Activated CD8-positive, alpha-beta T cell treated with anti-CD3 and anti-CD28 coated beads for 36 hours (primary cell): Measurements from ENCODE around the gene ZKSCAN8. TPM values are rescaled to one million over a fixed set of nuclear protein-coding genes. Genes with fewer than 3 reads are reported as not detected.

Experiments
- ATAC-seq: fragments of 200-7000 bp; cut with Tn5 transposase; one replicate; pipeline ENCODE4 v1.10.0; 2021; ENCODE audit warnings: mild to moderate bottlenecking, moderate library complexity
- CTCF ChIA-PET: fragments of 350-600 bp; sonication (Branson Sonifier 250); formaldehyde crosslinking; loops from one replicate; lab custom pipeline; 2021; ENCODE audit warnings: antibody characterized with exemption; lab: Charles Lee
- POLR2A ChIA-PET: fragments of 350-600 bp; sonication (Branson Sonifier 250); formaldehyde crosslinking; loops from one replicate; lab custom pipeline; 2021; ENCODE audit warnings: antibody characterized with exemption; lab: Charles Lee
- DNase-seq: peaks from one replicate; pipeline ENCODE4 v3.0.0-alpha.2; 2020
- H3K27ac Mint-ChIP-seq: one replicate; pipeline ENCODE4 v1.8.0; 2021; ENCODE audit warnings: mild to moderate bottlenecking, mixed read lengths
- H3K27me3 Mint-ChIP-seq: one replicate; pipeline ENCODE4 v1.8.0; 2021; ENCODE audit warnings: mixed read lengths
- H3K36me3 Mint-ChIP-seq: one replicate; pipeline ENCODE4 v1.8.0; 2021; ENCODE audit warnings: low read depth, mixed read lengths
- H3K4me1 Mint-ChIP-seq: one replicate; pipeline ENCODE4 v1.8.0; 2021; ENCODE audit warnings: low read depth, mixed read lengths
- H3K4me3 Mint-ChIP-seq: one replicate; pipeline ENCODE4 v1.8.0; 2021; ENCODE audit warnings: mild to moderate bottlenecking, moderate library complexity, mixed read lengths
- H3K9me3 Mint-ChIP-seq: one replicate; pipeline ENCODE4 v1.8.0; 2021; ENCODE audit warnings: mixed read lengths
- CTCF ChIP-seq: fragments of 200-600 bp; IDR thresholded peaks from one replicate; pipeline ENCODE4 v1.8.0; 2022; ENCODE audit warnings: antibody characterized with exemption, mild to moderate bottlenecking
- intact Hi-C: fragments of 100-400 bp; cut with micrococcal nuclease; formaldehyde crosslinking; loops from one replicate; pipeline ENCODE4 v1.10.0; 2022
- total RNA-seq, 2 experiments: library from RNA; stranded (reverse); gene quantifications; one replicate each; pipeline ENCODE4 v1.2.3, GENCODE V29; 2021

The ZKSCAN8 gene
- total RNA-seq, 2 experiments from 2014 or later, result 18.9 to 20.3 TPM

- ATAC-seq (no peak), DNase-seq (peak; percentile 42)
- Mint-ChIP-seq H3K27me3 (no peaks in the 10 kb centered on the region), H3K36me3 (peaks cover 42% of the 10 kb centered on the region), H3K4me1 (peaks cover 55% of the 10 kb centered on the region), H3K4me3 (peak overlapping the region; percentile 7), H3K27ac (peak overlapping the region; percentile 73), H3K9me3 (no peaks in the 10 kb centered on the region)
- intact Hi-C loops, result loop anchor here (2.0 to 10.0 kb wide), 2 partner anchors 121 to 223 kb away; partner anchors contain the start of genes NKAPL and ZKSCAN4
- ChIA-PET POLR2A (no interaction called here), CTCF (no interaction called here)
- TF ChIP-seq CTCF, result no peak
These were observed 7.7 kb upstream of the ZKSCAN8 start for GRCh38 chr6:28134015-28134414.

GRCh38 chr6:28134716-28135115, 7.0 kb upstream of the ZKSCAN8 start:
- peak overlapping the region; percentile 34 for H3K4me3 Mint-ChIP-seq
- no peaks in the 10 kb centered on the region for H3K27me3 Mint-ChIP-seq
- ATAC-seq, result no peak
- peaks cover 35% of the 10 kb centered on the region for H3K36me3 Mint-ChIP-seq
- no peak for TF ChIP-seq CTCF
- H3K4me1 Mint-ChIP-seq, result peaks cover 56% of the 10 kb centered on the region
- H3K9me3 Mint-ChIP-seq, result no peaks in the 10 kb centered on the region
- CTCF ChIA-PET, result no interaction called here
- peak overlapping the region; percentile 73 for H3K27ac Mint-ChIP-seq
- DNase-seq, result no peak
- POLR2A ChIA-PET, result no interaction called here
- intact Hi-C loops, result loop anchor here (2.0 to 10.0 kb wide), 2 partner anchors 120 to 222 kb away; partner anchors contain the start of genes NKAPL and ZKSCAN4

GRCh38 chr6:28135393-28135792, 6.3 kb upstream of the ZKSCAN8 start:
- ATAC-seq, result no peak
- H3K4me3 Mint-ChIP-seq, result peak overlapping the region; percentile 87
- DNase-seq, result no peak
- H3K27ac Mint-ChIP-seq, result peak overlapping the region; percentile 98
- peaks cover 31% of the 10 kb centered on the region for H3K36me3 Mint-ChIP-seq
- H3K4me1 Mint-ChIP-seq, result peaks cover 58% of the 10 kb centered on the region
- no peaks in the 10 kb centered on the region for H3K27me3 Mint-ChIP-seq
- CTCF ChIA-PET, result no interaction called here
- TF ChIP-seq CTCF, result no peak
- intact Hi-C loops, result loop anchor here (2.0 to 10.0 kb wide), 2 partner anchors 119 to 221 kb away; partner anchors contain the start of genes NKAPL and ZKSCAN4
- POLR2A ChIA-PET, result interaction anchor here (3.0 to 3.4 kb wide), 2 partner anchors 10 to 30 kb away, joined by 12 to 15 read pairs; partner anchors contain the start of gene ZSCAN16
- no peaks in the 10 kb centered on the region for H3K9me3 Mint-ChIP-seq

GRCh38 chr6:28136585-28137504, 4.8 kb upstream of the ZKSCAN8 start:
- Mint-ChIP-seq H3K36me3 (peaks cover 26% of the 10 kb centered on the region), H3K27me3 (no peaks in the 10 kb centered on the region), H3K27ac (peak overlapping the region; percentile 98), H3K4me3 (peak overlapping the region; percentile 87), H3K4me1 (peaks cover 60% of the 10 kb centered on the region), H3K9me3 (no peaks in the 10 kb centered on the region)
- ATAC-seq (peak; percentile 52), DNase-seq (peak; percentile 83)
- CTCF ChIA-PET, result interaction anchor here (0.6 to 2.9 kb wide), 3 partner anchors 9 to 219 kb away, joined by 3 to 16 read pairs (median 3); partner anchors contain the start of gene ZSCAN26
- intact Hi-C loops, result loop anchor here (10.0 kb wide), 1 partner anchor 118 kb away; the partner anchor contains the start of genes NKAPL and ZKSCAN4
- no peak for TF ChIP-seq CTCF
- POLR2A ChIA-PET, result interaction anchor here (0.6 to 3.4 kb wide), 15 partner anchors 9 to 322 kb away, joined by 3 to 15 read pairs (median 3); partner anchors contain the start of gene ZSCAN16
